PFSK-1 (cell line): ENCODE results near the gene TLE4.

Experiments
- FOXP2 ChIP-seq: optimal IDR thresholded peaks from 2 replicates; pipeline ENCODE3; 2011; ENCODE audit warnings: borderline replicate concordance, control low read depth, inconsistent platforms; ENCODE audit not compliant: insufficient read depth; ENCODE audit errors: extremely low read length, extremely low read depth
- POLR2AphosphoS5 ChIP-seq: IDR thresholded peaks from 2 replicates; pipeline ENCODE4 v1.6.1; 2012; ENCODE audit warnings: low read depth, mild to moderate bottlenecking, control low read depth, low read length, moderate library complexity
- REST ChIP-seq, 2 experiments: IDR thresholded peaks; 2 replicates each; pipeline versions ENCODE4 v1.6.1 to v1.8.0; 2011 to 2012; ENCODE audit warnings: low read depth in 2 of 2, low read length in 2 of 2, control low read depth in 1 of 2, inconsistent platforms in 1 of 2, mild to moderate bottlenecking in 1 of 2, moderate library complexity in 1 of 2; ENCODE audit not compliant: insufficient read depth in 1 of 2
- SIN3A ChIP-seq: IDR thresholded peaks from 2 replicates; pipeline ENCODE4 v1.6.1; 2012; ENCODE audit warnings: mild to moderate bottlenecking, low read length, moderate library complexity, borderline replicate concordance; ENCODE audit not compliant: insufficient read depth

- TF ChIP-seq REST (IDR thresholded peaks at IDR 0.05; ENCODE audit: insufficient read depth in 1 of 2, low read depth in 2 of 2, low read length in 2 of 2) (no peak), FOXP2 (no peak), SIN3A (no peak), POLR2AphosphoS5 (no peak)
Observed at GRCh38 chr9:79644601-79645000, 72.8 kb downstream of the TLE4 start.
